Coronary artery (tissue), 2 donors: ENCODE data around the gene SP2.

Experiments
- DNase-seq: peaks from one replicate; pipeline ENCODE4 v3.0.0-alpha.2; 2017; ENCODE audit warnings: low spot score
- H3K27ac ChIP-seq, 2 donors: fragments of 200-600 bp; sonication (generic); one replicate each; pipeline ENCODE4 v1.5.1; 2016 to 2019
- H3K4me3 ChIP-seq: fragments of 200-600 bp; sonication (generic); 2 replicates; pipeline ENCODE4 v1.5.1; 2016; ENCODE audit warnings: mild to moderate bottlenecking, moderate library complexity
- TF ChIP-seq, protein P1 (sequence below): fragments of 200-600 bp; sonication (generic); IDR thresholded peaks from one replicate; pipeline ENCODE4 v1.5.1; 2019; ENCODE audit warnings: antibody characterized with exemption

The SP2 gene

DNA sequence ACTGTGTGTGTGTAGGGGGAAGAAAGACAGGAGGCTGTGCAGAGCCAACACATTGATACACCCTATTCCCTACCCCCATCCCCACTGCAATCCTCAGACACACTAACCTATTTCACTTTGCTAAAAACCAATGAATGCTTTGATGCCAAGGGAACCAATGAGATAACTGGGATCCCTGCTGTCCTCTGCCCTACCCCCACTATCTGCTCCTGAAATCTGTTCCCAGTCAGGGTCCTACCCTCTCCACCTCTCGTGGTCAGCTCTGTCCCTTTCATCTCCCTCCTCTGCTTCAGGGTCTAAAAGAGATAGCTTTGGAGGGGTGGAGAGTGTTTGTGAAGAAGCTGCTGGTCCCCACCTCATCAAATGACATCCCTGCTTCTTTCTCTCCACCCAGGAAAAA, 26.0 kb upstream of the SP2 start:
- TF ChIP-seq, protein P1, sequence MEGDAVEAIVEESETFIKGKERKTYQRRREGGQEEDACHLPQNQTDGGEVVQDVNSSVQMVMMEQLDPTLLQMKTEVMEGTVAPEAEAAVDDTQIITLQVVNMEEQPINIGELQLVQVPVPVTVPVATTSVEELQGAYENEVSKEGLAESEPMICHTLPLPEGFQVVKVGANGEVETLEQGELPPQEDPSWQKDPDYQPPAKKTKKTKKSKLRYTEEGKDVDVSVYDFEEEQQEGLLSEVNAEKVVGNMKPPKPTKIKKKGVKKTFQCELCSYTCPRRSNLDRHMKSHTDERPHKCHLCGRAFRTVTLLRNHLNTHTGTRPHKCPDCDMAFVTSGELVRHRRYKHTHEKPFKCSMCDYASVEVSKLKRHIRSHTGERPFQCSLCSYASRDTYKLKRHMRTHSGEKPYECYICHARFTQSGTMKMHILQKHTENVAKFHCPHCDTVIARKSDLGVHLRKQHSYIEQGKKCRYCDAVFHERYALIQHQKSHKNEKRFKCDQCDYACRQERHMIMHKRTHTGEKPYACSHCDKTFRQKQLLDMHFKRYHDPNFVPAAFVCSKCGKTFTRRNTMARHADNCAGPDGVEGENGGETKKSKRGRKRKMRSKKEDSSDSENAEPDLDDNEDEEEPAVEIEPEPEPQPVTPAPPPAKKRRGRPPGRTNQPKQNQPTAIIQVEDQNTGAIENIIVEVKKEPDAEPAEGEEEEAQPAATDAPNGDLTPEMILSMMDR, result no peak
- Histone ChIP-seq H3K4me3 (no peak overlapping the region), H3K27ac (no peak overlapping the region)
- no peak for DNase-seq

DNA sequence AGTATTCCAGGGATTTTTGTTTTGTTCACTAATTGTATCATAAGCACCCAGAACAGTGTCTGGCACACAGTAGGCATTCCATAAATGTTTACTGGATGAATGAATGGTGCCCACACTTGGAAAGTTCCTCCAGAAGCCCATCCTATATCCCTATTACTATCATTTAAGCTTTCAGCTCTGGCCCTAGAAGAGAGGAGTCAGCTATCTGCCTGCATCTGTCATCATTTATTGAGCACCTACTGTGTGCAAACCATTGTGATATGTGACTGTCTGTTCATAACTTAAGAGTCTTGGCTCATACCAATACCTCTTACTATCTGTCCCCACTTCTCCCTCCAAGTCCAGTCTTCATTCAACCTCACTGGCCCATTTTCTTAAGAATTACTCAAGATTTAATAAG, 25.0 kb upstream of the SP2 start:
- TF ChIP-seq, protein P1, result no peak
- no peak for DNase-seq
- Histone ChIP-seq H3K27ac (no peak overlapping the region), H3K4me3 (no peak overlapping the region)

DNA sequence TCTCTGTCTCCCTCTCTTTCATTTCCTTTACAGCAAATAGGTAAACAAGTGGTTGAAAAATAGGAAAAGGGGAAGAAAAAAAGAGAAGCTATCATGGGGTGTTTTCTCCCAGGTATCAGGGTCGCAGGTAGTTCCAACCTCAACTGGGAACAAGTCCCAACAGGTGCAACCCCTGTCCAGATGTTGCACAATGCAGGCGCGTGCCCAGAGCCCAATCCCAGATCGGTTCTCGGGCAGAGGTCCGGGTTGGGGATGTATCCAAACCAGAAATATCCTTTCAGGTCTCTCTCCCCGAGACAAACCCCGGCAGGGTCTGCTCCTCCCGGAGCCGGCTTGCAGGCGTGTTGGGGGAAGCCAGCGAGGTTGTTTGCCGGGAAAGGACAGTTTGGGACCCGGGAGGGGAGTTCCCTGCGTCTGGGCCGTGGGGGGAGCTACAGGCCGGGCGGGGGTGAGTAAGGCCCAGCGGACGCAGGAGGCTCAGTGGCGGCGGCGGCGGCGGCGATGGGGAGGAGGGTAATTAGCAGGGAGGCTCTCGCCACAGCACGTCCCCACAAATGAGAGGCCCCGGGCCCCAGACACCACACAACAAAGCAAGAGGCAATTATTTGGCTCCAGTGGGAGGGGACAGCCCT, 23.9 kb upstream of the SP2 start:
- DNase-seq, result no peak
- TF ChIP-seq, protein P1, result no peak
- no peak overlapping the region for H3K27ac ChIP-seq
- peak overlapping the region; percentile 25 for H3K4me3 ChIP-seq

DNA sequence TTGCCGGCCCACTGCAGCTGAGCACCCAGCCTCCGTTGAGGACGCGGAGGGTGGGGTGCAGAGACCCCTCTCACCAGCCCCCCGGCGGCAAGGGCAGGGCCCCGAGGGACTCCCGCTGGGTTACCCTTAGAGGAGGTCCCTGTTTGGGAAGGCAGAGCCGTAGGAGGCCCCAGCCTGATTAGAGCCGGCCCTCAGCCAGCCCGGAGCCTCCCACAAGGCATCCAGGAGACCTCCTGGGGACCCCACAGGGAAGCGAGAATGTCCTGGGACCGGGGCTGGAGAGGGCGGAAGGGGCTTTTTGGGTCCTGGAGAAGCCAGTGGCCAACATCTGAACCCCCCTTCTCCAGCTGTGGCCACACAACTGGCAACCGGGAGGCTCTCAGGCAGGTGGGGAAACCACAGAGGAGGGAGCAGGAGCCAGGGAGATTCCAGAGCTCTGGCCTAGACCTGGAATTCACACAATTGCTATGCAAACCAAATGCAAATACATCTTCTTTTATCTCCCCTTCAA, 23.3 kb upstream of the SP2 start:
- Histone ChIP-seq H3K4me3 (peak overlapping the region; percentile 25), H3K27ac (no peak overlapping the region)
- no peak for DNase-seq
- TF ChIP-seq, protein P1, result no peak

DNA sequence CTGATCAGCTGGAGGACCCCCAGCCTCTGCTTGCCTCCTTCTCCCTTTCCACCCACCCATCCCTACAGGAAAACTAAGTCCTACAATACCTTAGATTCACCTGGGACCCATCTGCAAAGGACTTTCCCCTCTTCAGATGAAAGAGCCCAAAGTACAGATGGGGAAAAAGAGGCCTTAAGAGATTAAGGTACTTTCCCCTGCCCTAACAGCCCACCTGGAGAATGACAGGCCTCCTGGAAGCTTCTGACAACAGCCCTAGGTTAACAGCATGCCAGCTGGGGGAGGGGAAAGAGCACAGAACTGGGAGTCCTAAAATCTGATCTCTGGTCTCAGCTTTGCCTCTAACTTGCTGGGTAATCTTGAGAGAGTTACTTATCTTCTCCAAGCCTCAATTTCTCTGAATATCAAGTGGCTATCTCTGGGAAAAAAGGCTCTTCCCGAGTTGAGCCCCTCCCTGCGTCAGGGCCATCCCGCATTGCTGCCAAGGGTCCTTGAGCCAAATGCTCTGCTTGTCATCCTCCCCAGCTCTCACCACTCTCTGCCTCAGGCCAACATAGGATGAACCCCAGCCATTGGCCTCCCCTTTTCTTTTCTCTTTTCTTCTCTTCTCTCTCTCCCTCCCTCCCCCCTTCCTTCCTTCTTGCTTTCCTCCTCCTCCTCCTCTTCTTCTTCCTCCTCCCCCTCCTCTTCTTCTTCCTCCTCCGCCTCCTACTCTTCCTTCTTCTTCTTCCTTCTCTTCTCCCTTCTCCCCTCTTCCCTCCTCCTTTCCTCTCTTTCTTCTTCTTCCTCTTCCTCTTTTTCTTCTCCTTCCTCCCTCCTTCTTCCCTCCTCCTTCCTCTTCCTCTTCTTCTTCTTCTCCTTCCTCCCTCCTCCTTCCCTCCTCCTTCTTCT, 22.6 kb upstream of the SP2 start:
- TF ChIP-seq, protein P1, result no peak
- Histone ChIP-seq H3K27ac (no peak overlapping the region), H3K4me3 (no peak overlapping the region)
- no peak for DNase-seq

DNA sequence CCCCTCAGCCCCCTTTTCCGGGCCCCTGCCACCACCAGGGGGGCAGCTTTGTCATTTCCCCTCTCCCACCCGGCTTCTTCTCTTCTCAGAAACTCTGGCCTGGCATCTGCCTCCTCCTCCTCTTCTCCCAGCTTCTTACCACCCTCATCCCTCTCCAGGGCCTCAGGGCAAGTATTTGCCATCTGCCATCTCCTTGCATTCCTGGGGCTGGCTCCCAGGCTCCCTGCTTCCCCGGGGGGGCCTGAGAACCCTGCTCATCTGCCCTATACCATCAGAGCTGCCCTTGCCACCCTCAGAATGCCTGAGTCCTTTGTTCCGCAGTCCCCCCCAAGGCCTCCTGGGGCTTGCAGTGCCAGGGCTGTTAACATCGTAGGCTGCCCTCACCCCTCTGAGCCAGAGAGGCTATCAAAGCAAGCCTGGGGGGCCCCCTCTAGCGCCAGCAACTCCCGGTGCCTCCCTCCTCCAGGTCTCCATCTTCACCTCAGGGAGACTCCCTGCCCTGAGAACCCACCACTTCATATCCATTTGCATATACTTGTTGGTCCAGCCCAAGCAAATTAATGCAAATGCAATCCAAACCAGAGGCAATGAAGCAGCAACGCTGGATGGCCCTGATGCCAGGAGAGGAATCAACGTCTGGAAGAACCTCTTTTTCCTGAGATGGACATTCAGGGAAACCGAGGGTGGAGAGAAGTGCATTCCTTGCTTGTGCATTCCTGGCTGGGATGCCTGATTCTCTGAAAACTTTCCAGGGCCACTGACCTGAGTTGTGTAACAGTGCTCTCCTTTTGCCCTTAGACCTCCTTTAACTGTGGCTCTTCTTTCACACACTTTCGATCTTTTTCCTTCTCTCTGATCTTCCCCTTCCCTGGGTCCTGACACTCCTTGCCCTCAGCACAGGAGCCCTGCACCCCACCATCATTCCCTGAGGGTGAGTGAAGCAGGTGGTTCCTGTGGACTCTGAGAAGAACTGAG, 20.7 kb upstream of the SP2 start:
- no peak for DNase-seq
- TF ChIP-seq, protein P1, result no peak
- no peak overlapping the region for H3K27ac ChIP-seq
- H3K4me3 ChIP-seq, result no peak overlapping the region
